ENCODE measurements around the gene PKLR.
A peak's percentile ranks its signal among the peaks of the same experiment; 100 is the strongest.
"Not testable (repeated sequence)": the region's sequence is repeated elsewhere in the genome, so short reads cannot be mapped to it uniquely, and the experiment has no call there.

Gene PKLR

GRCh38 chr1:155254228-155254713, 47.0 kb downstream of the PKLR start:
- DNase-seq, result no peak

GRCh38 chr1:155253797-155254196, 47.4 kb downstream of the PKLR start:
- DNase-seq, result no peak

GRCh38 chr1:155253208-155253607, 48.0 kb downstream of the PKLR start:
- DNase-seq, result no peak

GRCh38 chr1:155251566-155251965, 49.7 kb downstream of the PKLR start:
- no peak for DNase-seq

- DNase-seq, result peak; percentile 98
Observed at GRCh38 chr1:155250633-155251449, 50.4 kb downstream of the PKLR start.

GRCh38 chr1:155250246-155250632, 51.0 kb downstream of the PKLR start:
- peak; percentile 75 for DNase-seq

- DNase-seq, result peak; percentile 94
Observed at GRCh38 chr1:155247667-155248553, 53.3 kb downstream of the PKLR start.

- not testable (repeated sequence) for DNase-seq
Observed at GRCh38 chr1:155246796-155247195, 54.4 kb downstream of the PKLR start.

GRCh38 chr1:155245163-155245524, 56.1 kb downstream of the PKLR start:
- DNase-seq, result no peak

- peak; percentile 100 for DNase-seq
Observed at GRCh38 chr1:155244368-155245162, 56.7 kb downstream of the PKLR start.

- no peak for DNase-seq
Observed at GRCh38 chr1:155242805-155243358, 58.4 kb downstream of the PKLR start.

GRCh38 chr1:155241841-155242264, 59.4 kb downstream of the PKLR start:
- peak; percentile 72 for DNase-seq

- peak; percentile 93 for DNase-seq
Observed at GRCh38 chr1:155241069-155241679, 60.1 kb downstream of the PKLR start.
